Colonic mucosa (tissue), 4 donors: ENCODE results near the gene ITIH5. TPM values are rescaled to one million over a fixed set of nuclear protein-coding genes. Genes with fewer than 3 reads are reported as not detected.

Experiments
- DNase-seq: peaks from one replicate; pipeline ENCODE4 v3.0.0-alpha.2; 2020
- H3K27ac ChIP-seq: fragments of 200-600 bp; one replicate; pipeline ENCODE4 v1.8.0; 2021
- H3K27me3 ChIP-seq: fragments of 200-600 bp; one replicate; pipeline ENCODE4 v1.8.0; 2021
- H3K36me3 ChIP-seq: fragments of 200-600 bp; one replicate; pipeline ENCODE4 v1.8.0; 2021
- H3K4me1 ChIP-seq: fragments of 200-600 bp; one replicate; pipeline ENCODE4 v1.8.0; 2021; ENCODE audit warnings: mild to moderate bottlenecking
- H3K4me3 ChIP-seq: fragments of 200-600 bp; one replicate; pipeline ENCODE4 v1.8.0; 2021
- H3K9ac ChIP-seq, 2 donors: one replicate each; pipeline ENCODE4 v1.7.0; 2013; ENCODE audit warnings: control low read depth in 2 of 2, low read depth in 2 of 2, low read length in 2 of 2
- H3K9me3 ChIP-seq: fragments of 200-600 bp; one replicate; pipeline ENCODE4 v1.8.0; 2021
- CTCF ChIP-seq: fragments of 200-600 bp; IDR thresholded peaks from one replicate; pipeline ENCODE4 v1.8.0; 2022; ENCODE audit warnings: antibody characterized with exemption, mild to moderate bottlenecking
- intact Hi-C: fragments of 100-400 bp; cut with DNase I; formaldehyde crosslinking; loops from one replicate; pipeline ENCODE4 v1.14.1; 2022
- total RNA-seq, 2 donors: library from RNA; stranded (reverse); fragmentation: NEBNext Ultra II Directional in 1 of 2; extraction: Animal tissue kit (Norgen Biotek cat#: 25700) in 1 of 2; gene quantifications; one replicate each; pipeline ENCODE4 v1.2.1, GENCODE V29; 2021
- donor health status: healthy.
- donor health status: DM: no; HTN: no; CAD: no.
- donor health status: DM: no; HTN: no; CAD: no.

The ITIH5 gene
- total RNA-seq, 2 donors from 2014 or later, result 2.2 to 15.6 TPM

- no peak overlapping the region for H3K27ac ChIP-seq
- intact Hi-C loops, result no loop called here
- DNase-seq, result no peak
- H3K27me3 ChIP-seq, result no peaks in the 10 kb centered on the region
- no peaks in the 10 kb centered on the region for H3K9me3 ChIP-seq
- TF ChIP-seq CTCF, result no peak
- H3K36me3 ChIP-seq, result no peaks in the 10 kb centered on the region
- no peak overlapping the region for H3K9ac ChIP-seq
- H3K4me3 ChIP-seq, result no peak overlapping the region
- H3K4me1 ChIP-seq, result no peaks in the 10 kb centered on the region
Measured at GRCh38 chr10:7547829-7548228, 118.9 kb downstream of the ITIH5 start.

- no peak for DNase-seq
- H3K27me3 ChIP-seq, result no peaks in the 10 kb centered on the region
Measured at GRCh38 chr10:7547206-7547605, 119.6 kb downstream of the ITIH5 start.

GRCh38 chr10:7546385-7546967 lies 120.3 kb downstream of the ITIH5 start:
- intact Hi-C loops, result no loop called here
- no peaks in the 10 kb centered on the region for H3K9me3 ChIP-seq
- no peak for DNase-seq
- no peak overlapping the region for H3K4me3 ChIP-seq
- H3K4me1 ChIP-seq, result no peaks in the 10 kb centered on the region
- H3K27me3 ChIP-seq, result no peaks in the 10 kb centered on the region
- no peak overlapping the region for H3K27ac ChIP-seq
- no peak overlapping the region for H3K9ac ChIP-seq
- no peaks in the 10 kb centered on the region for H3K36me3 ChIP-seq
- no peak for TF ChIP-seq CTCF

More at GRCh38 chr10:7547206-7547605, 119.6 kb downstream of the ITIH5 start:
- no peaks in the 10 kb centered on the region for H3K4me1 ChIP-seq
- no peaks in the 10 kb centered on the region for H3K9me3 ChIP-seq
- H3K36me3 ChIP-seq, result no peaks in the 10 kb centered on the region
- H3K27ac ChIP-seq, result no peak overlapping the region
- TF ChIP-seq CTCF, result no peak
- H3K9ac ChIP-seq, result no peak overlapping the region
- intact Hi-C loops, result no loop called here
- no peak overlapping the region for H3K4me3 ChIP-seq

GRCh38 chr10:7545792-7546191 lies 121.0 kb downstream of the ITIH5 start:
- no peak for DNase-seq
- H3K27me3 ChIP-seq, result no peaks in the 10 kb centered on the region
- H3K4me3 ChIP-seq, result no peak overlapping the region
- no peak overlapping the region for H3K27ac ChIP-seq
- no peaks in the 10 kb centered on the region for H3K9me3 ChIP-seq
- intact Hi-C loops, result no loop called here
- H3K9ac ChIP-seq, result no peak overlapping the region
- H3K36me3 ChIP-seq, result no peaks in the 10 kb centered on the region
- no peaks in the 10 kb centered on the region for H3K4me1 ChIP-seq
- TF ChIP-seq CTCF, result no peak

GRCh38 chr10:7545261-7545660 lies 121.5 kb downstream of the ITIH5 start:
- H3K36me3 ChIP-seq, result no peaks in the 10 kb centered on the region
- H3K4me1 ChIP-seq, result no peaks in the 10 kb centered on the region
- H3K9ac ChIP-seq, result no peak overlapping the region
- intact Hi-C loops, result no loop called here
- no peak overlapping the region for H3K27ac ChIP-seq
- H3K4me3 ChIP-seq, result no peak overlapping the region
- no peaks in the 10 kb centered on the region for H3K9me3 ChIP-seq
- no peaks in the 10 kb centered on the region for H3K27me3 ChIP-seq
- no peak for TF ChIP-seq CTCF
- DNase-seq, result no peak
